Germinal center (tissue), 1 donor: ENCODE results near the gene DMRT1.

Experiments used
- DNase-seq: peaks from one replicate; pipeline ENCODE4 v3.0.0; 2012; ENCODE audit warnings: mixed read lengths, low spot score

The DMRT1 gene

GRCh38 chr9:841371-842209 is at the start of gene DMRT1:
Gene DMRT1 (plus strand): TSS chr9:841697. CDS start chr9:841839, 142 bp downstream.
- peak; percentile 64 for DNase-seq

GRCh38 chr9:792331-793260 is 48.9 kb upstream of the DMRT1 start:
- no peak for DNase-seq

- DNase-seq, result no peak
Measured at GRCh38 chr9:794386-794785, 47.1 kb upstream of the DMRT1 start.

- no peak for DNase-seq
Measured at GRCh38 chr9:795869-796268, 45.6 kb upstream of the DMRT1 start.

GRCh38 chr9:800591-801150 is 40.8 kb upstream of the DMRT1 start:
- no peak for DNase-seq

- no peak for DNase-seq
Measured at GRCh38 chr9:801399-802071, 40.0 kb upstream of the DMRT1 start.

GRCh38 chr9:804026-804425 is 37.5 kb upstream of the DMRT1 start:
- no peak for DNase-seq

GRCh38 chr9:805151-805550 is 36.3 kb upstream of the DMRT1 start:
- no peak for DNase-seq

GRCh38 chr9:806285-807156 is 35.0 kb upstream of the DMRT1 start:
- DNase-seq, result peak; percentile 50

GRCh38 chr9:811106-811531 is 30.4 kb upstream of the DMRT1 start:
- DNase-seq, result no peak

GRCh38 chr9:818958-819357 is 22.5 kb upstream of the DMRT1 start:
- no peak for DNase-seq

GRCh38 chr9:826500-827280 is 14.8 kb upstream of the DMRT1 start:
- no peak for DNase-seq

- DNase-seq, result no peak
Measured at GRCh38 chr9:840343-840742, 1.2 kb upstream of the DMRT1 start.

GRCh38 chr9:842635-843426 is 1.3 kb downstream of the DMRT1 start:
- no peak for DNase-seq

GRCh38 chr9:843427-843785 is 1.9 kb downstream of the DMRT1 start:
- no peak for DNase-seq

- DNase-seq, result no peak
Measured at GRCh38 chr9:846852-847251, 5.4 kb downstream of the DMRT1 start.

- no peak for DNase-seq
Measured at GRCh38 chr9:847505-847904, 6.0 kb downstream of the DMRT1 start.

- DNase-seq, result no peak
Measured at GRCh38 chr9:849431-849830, 7.9 kb downstream of the DMRT1 start.

GRCh38 chr9:852539-852938 is 11.0 kb downstream of the DMRT1 start:
- DNase-seq, result no peak
